ENCODE measurements around the gene TSPAN9. TPM values are rescaled to one million over a fixed set of nuclear protein-coding genes. Genes with fewer than 3 reads are reported as not detected.

The TSPAN9 gene
- total RNA-seq, 4 donors from 2014 or later = 9.9 to 47.3 (median 15.4) TPM

DNA sequence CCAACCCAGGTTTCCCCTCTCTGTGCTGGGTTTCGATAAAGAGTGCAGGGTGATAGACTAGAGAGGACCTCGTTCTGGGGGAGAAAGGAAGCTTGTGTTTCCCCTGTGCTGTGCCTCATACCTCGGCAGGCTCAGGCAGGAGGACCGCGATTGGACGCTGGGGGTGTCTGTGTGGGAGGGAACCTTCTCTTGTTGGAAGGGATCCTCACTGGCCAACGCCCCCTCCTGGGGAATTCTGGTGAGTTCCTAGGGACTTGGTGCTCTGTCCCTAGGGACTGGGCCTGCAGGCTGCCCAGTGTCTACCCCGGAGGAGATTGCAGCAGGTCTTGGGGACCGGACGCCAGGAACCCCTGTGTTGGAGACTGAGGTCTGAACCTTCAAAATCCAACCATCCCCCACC is 256.4 kb downstream of the TSPAN9 start:
- TF ChIP-seq, protein P1, sequence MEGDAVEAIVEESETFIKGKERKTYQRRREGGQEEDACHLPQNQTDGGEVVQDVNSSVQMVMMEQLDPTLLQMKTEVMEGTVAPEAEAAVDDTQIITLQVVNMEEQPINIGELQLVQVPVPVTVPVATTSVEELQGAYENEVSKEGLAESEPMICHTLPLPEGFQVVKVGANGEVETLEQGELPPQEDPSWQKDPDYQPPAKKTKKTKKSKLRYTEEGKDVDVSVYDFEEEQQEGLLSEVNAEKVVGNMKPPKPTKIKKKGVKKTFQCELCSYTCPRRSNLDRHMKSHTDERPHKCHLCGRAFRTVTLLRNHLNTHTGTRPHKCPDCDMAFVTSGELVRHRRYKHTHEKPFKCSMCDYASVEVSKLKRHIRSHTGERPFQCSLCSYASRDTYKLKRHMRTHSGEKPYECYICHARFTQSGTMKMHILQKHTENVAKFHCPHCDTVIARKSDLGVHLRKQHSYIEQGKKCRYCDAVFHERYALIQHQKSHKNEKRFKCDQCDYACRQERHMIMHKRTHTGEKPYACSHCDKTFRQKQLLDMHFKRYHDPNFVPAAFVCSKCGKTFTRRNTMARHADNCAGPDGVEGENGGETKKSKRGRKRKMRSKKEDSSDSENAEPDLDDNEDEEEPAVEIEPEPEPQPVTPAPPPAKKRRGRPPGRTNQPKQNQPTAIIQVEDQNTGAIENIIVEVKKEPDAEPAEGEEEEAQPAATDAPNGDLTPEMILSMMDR (IDR thresholded peaks at IDR 0.05; ENCODE audit: low read depth) = no peak

DNA sequence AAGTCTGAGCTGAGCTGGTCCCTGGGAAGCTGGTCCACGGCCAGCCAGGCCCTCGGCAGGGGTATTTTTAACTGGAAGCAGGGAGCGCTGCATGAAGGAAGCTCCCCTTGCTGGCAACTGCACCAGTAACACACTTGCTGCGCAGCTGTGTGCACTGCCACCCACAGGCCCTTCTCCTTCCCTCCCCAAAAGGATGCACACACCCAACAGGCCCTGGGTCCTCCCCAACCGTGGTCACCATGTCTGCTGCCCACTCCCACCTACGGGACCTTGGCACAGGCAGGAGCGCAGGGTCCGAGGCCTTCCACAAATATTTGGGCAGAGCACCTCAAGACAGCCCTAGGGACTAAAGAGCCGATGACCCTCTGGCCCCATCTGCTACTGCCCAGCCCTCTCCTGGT is 256.8 kb downstream of the TSPAN9 start:
- TF ChIP-seq, protein P1 (IDR thresholded peaks at IDR 0.05; ENCODE audit: low read depth) = no peak

GRCh38 chr12:3335078-3335487 is 257.9 kb downstream of the TSPAN9 start:
- TF ChIP-seq, protein P1 (IDR thresholded peaks at IDR 0.05; ENCODE audit: low read depth) = no peak

Small RNAs within 50 kb of the gene (small RNA-seq; reads per million reads assigned to genes)
- gene AC005912.1 (not detected), gene RF00017 (not detected)

Other genes with a start within 250 kb of the TSPAN9 start
- gene NRIP2, start 242.3 kb upstream of the TSPAN9 start, total RNA-seq = 1 to 10 TPM in 2 of 4 donors, under 1 TPM in 2; 0.16 to 1.5 (median 1.0) TPM
- not detected for gene TEX52, start 220.3 kb upstream of the TSPAN9 start, total RNA-seq
- gene FOXM1, start 200.2 kb upstream of the TSPAN9 start, total RNA-seq = 1 to 10 TPM in 2 of 4 donors, not detected in 2; 2.6 to 4.4 TPM
- gene RHNO1, start 200.2 kb upstream of the TSPAN9 start, total RNA-seq = 10 to 100 TPM in 1 of 4 donors, 1 to 10 TPM in 3; 1.1 to 12.4 (median 8.0) TPM
- gene TULP3, start 186.5 kb upstream of the TSPAN9 start, total RNA-seq = 10 to 100 TPM; 16.6 to 22.5 (median 20.6) TPM
- 10 to 100 TPM in 1 of 4 donors, 1 to 10 TPM in 3; 3.7 to 13.4 (median 5.4) TPM for gene TEAD4, start 118.0 kb upstream of the TSPAN9 start, total RNA-seq